Motor neuron (in vitro differentiated cells): ENCODE results near the gene STAT5B. TPM values are rescaled to one million over a fixed set of nuclear protein-coding genes. Genes with fewer than 3 reads are reported as not detected.

Source experiments
- ATAC-seq, 8 experiments: fragments of 200-7000 bp; cut with Tn5 transposase; replicated peaks in 6 of 8; 2 replicates each; pipeline ENCODE4 v1.8.0; 2021; ENCODE audit warnings: mild to moderate bottlenecking in 8 of 8, moderate library complexity in 8 of 8
- H3K27ac ChIP-seq, 2 donors: fragments of 250-450 bp; sonication (Bioruptor Pico); 2 replicates each; pipeline ENCODE4 v1.9.0; 2021; ENCODE audit warnings: antibody characterized with exemption in 2 of 2, mild to moderate bottlenecking in 2 of 2, moderate library complexity in 1 of 2
- H3K4me1 ChIP-seq, 2 donors: fragments of 250-450 bp; sonication (Bioruptor Pico); replicated peaks in 1 of 2; 2 replicates each; pipeline ENCODE4 v1.6.1; 2021; ENCODE audit warnings: antibody characterized with exemption in 2 of 2, mild to moderate bottlenecking in 2 of 2, moderate library complexity in 1 of 2
- H3K4me3 ChIP-seq, 5 donors: fragments of 250-450 bp; sonication (Bioruptor Pico); 2 replicates each; pipeline ENCODE4 v1.9.0; 2021; ENCODE audit warnings: antibody characterized with exemption in 5 of 5, mild to moderate bottlenecking in 5 of 5, moderate library complexity in 4 of 5
- WGBS, 10 experiments: fragments of 450-650 bp; shearing (Covaris generic); methylation state at CpG; one replicate each; pipeline ENCODE4 v1.0.0; 2022; 5-methylcytosine and 5-hydroxymethylcytosine counted together
- in situ Hi-C, 9 experiments: fragments of 400-800 bp; cut with MboI; loops; one replicate each; pipeline ENCODE4 v1.15.0; 2021; ENCODE audit warnings: low sequenced_read_pairs in 9 of 9, low pct_unique_long_range_greater_than_20kb in 2 of 9; ENCODE audit not compliant: unreplicated experiment in 9 of 9
- total RNA-seq, 8 experiments: library from RNA; unstranded; fragments of 300-600 nt; gene quantifications; 2 replicates each; pipeline versions ENCODE4 v1.2.3 to v1.2.4, GENCODE V29; 2022

STAT5B gene
- total RNA-seq, 8 experiments from 2014 or later, result 21.6 to 27.7 (median 23.5) TPM

- H3K27ac ChIP-seq, result no peak within 1 kb of the TSS
- peak within 1 kb of the TSS; percentile 32 to 37 (median 35) for H3K4me3 ChIP-seq
- peak; percentile 39 to 70 (median 48) for ATAC-seq
- in situ Hi-C loops, result no loop called here
- H3K4me1 ChIP-seq, result peaks cover 22 to 27% of the 10 kb centered on the region in 2 donors
- WGBS, 10 experiments, result 33 to 100% (median 56%) methylated on average over 1 to 3 of the region's 60 CpGs; no CpG with 5 or more reads in 3 of the 10 experiments
Observed at GRCh38 chr17:42180922-42181850, 95.0 kb downstream of the STAT5B start, which contains the start of gene KCNH4. Gene KCNH4 (minus strand): TSS chr17:42181142. CDS start chr17:42180945, 197 bp downstream.

GRCh38 chr17:42180411-42180921, 95.7 kb downstream of the STAT5B start:
- ATAC-seq, result peak in 3 of 8 experiments; percentile 1 to 6 (median 4)
- in situ Hi-C loops, result no loop called here
- Histone ChIP-seq H3K27ac (no peak overlapping the region), H3K4me1 (peaks cover 15 to 19% of the 10 kb centered on the region in 2 donors), H3K4me3 (peak overlapping the region; percentile 32 to 37 (median 35))
- WGBS, 10 experiments, result 0 to 10% (median 1%) methylated on average over 1 to 12 of the region's 33 CpGs; no CpG with 5 or more reads in 6 of the 10 experiments

DNA sequence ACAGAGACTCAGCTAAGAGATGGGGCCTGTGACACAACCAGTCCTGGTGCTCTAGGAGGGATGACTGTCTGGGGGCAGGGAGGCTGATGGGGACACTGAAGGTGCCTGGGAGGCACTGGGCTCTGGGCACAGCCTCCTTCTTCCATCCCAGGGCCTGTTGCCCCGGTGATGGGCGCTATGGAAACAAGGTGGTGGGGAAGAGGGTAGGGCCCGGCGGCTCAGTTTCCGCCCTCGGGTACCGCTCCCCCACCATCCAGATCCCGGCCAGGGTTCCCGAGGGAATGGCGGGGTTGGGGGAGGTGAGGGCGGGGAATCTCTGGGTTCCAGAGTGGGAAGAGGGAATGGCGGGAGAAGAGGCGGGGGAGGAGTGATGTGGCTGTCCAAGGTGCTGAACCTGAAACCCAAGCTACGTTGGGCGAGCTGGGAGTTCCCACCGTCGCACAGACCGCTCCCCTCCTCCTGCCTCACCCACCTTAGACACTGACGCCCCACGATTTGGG, 96.2 kb downstream of the STAT5B start:
- WGBS, 10 experiments, result 0 to 10% (median 0%) methylated on average over 1 to 4 of the region's 20 CpGs; no CpG with 5 or more reads in 5 of the 10 experiments
- Histone ChIP-seq H3K4me3 (peak overlapping the region in 4 of 5 donors; percentile 32 to 37 (median 34)), H3K4me1 (peaks cover 10 to 14% of the 10 kb centered on the region in 2 donors), H3K27ac (no peak overlapping the region)
- in situ Hi-C loops, result no loop called here
- ATAC-seq, result peak; percentile 3 to 60 (median 12)

- 0 to 43% (median 13%) methylated on average over 1 of the region's 1 CpG; no CpG with 5 or more reads in 3 of the 10 experiments for WGBS, 10 experiments
- H3K4me1 ChIP-seq, result peaks cover 6 to 8% of the 10 kb centered on the region in 2 donors
- ATAC-seq, result no peak
- in situ Hi-C loops, result no loop called here
- H3K27ac ChIP-seq, result no peak overlapping the region
- no peak overlapping the region for H3K4me3 ChIP-seq
Observed at GRCh38 chr17:42179335-42179734, 96.9 kb downstream of the STAT5B start.

DNA sequence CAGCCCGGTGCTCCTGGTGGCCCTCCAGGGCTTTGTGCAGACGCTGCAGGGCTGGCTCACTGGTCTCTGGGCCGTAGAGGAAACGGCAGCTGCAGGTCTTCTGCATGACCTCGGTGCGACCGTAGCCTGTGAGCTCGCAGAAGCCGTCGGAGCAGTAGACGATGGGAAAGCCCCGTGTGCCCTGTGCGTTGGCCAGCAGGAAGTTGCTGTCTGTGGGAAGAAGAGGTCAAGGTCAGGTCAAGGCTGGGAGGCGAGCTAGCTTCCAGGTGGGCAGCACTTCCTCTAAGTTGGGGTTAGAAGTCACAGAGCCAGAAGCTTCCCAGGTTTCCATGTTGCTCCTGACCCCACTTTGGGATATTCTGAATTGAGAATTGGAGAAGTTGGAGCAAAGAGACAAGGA, 97.4 kb downstream of the STAT5B start:
- ATAC-seq, result no peak
- in situ Hi-C loops, result no loop called here
- Histone ChIP-seq H3K4me1 (peaks cover 5% of the 10 kb centered on the region in 2 donors), H3K4me3 (no peak overlapping the region), H3K27ac (no peak overlapping the region)
- WGBS, 10 experiments, result 27 to 90% (median 57%) methylated on average over 2 to 3 of the region's 14 CpGs; no CpG with 5 or more reads in 6 of the 10 experiments

GRCh38 chr17:42177684-42178083, 98.5 kb downstream of the STAT5B start:
- in situ Hi-C loops, result no loop called here
- Histone ChIP-seq H3K4me3 (no peak overlapping the region), H3K27ac (no peak overlapping the region), H3K4me1 (peaks cover 0 to 5% of the 10 kb centered on the region in 2 donors)
- WGBS, 10 experiments, result 80% methylated on average over 2 of the region's 2 CpGs; no CpG with 5 or more reads in 9 of the 10 experiments
- ATAC-seq, result no peak

DNA sequence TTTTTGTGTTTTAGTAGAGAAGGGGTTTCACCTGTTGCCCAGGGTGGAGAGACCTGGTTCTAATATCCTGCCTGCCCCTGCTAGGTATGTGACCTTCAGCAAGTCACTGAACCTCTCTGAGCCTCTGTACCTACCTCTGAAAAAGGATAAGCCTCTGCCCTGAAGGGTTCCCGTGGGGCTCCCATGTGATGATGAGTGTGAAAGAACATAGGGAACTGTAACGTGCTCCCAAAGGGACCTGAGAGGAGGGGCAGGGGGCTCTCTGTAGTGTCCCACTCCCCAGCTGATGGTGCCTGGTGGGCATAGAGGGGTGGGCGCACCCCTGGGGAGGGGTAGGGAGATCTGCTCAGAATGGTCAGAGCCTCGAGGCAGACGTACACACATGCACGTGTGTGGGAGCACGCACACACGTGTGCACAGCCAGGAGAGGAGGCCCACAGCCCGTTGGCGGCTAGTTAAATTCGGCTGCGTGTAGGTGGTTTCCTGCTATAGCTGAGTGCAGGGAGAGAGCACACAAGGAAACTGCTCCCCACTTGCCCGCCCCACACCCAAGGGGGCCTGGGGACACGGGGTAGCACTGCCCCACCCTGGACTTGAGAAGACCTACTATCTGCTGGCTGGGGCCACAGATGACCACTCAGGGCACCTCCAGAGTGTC, 101.9 kb downstream of the STAT5B start:
- no peak overlapping the region for H3K4me3 ChIP-seq
- peak in 2 of 8 experiments; percentile 10 to 16 for ATAC-seq
- no peak overlapping the region for H3K27ac ChIP-seq
- H3K4me1 ChIP-seq, result no peaks in the 10 kb centered on the region
- WGBS, 10 experiments, result 0 to 80% (median 35%) methylated on average over 1 to 2 of the region's 14 CpGs; no CpG with 5 or more reads in 6 of the 10 experiments
- in situ Hi-C loops, result no loop called here

- 59 to 65% (median 60%) methylated on average over 2 to 6 of the region's 11 CpGs; no CpG with 5 or more reads in 7 of the 10 experiments for WGBS, 10 experiments
- peak in 2 of 8 experiments; percentile 7 to 24 for ATAC-seq
- no peaks in the 10 kb centered on the region for H3K4me1 ChIP-seq
- no peak overlapping the region for H3K4me3 ChIP-seq
- in situ Hi-C loops, result no loop called here
- H3K27ac ChIP-seq, result no peak overlapping the region
Observed at GRCh38 chr17:42171831-42172230, 104.4 kb downstream of the STAT5B start.

- no peak overlapping the region for H3K4me3 ChIP-seq
- 78 to 100% methylated on average over 1 to 7 of the region's 29 CpGs; no CpG with 5 or more reads in 8 of the 10 experiments for WGBS, 10 experiments
- no peak overlapping the region for H3K27ac ChIP-seq
- H3K4me1 ChIP-seq, result no peaks in the 10 kb centered on the region
- in situ Hi-C loops, result no loop called here
- peak in 1 of 8 experiments; percentile 6 for ATAC-seq
Observed at GRCh38 chr17:42169351-42169750, 106.8 kb downstream of the STAT5B start.

DNA sequence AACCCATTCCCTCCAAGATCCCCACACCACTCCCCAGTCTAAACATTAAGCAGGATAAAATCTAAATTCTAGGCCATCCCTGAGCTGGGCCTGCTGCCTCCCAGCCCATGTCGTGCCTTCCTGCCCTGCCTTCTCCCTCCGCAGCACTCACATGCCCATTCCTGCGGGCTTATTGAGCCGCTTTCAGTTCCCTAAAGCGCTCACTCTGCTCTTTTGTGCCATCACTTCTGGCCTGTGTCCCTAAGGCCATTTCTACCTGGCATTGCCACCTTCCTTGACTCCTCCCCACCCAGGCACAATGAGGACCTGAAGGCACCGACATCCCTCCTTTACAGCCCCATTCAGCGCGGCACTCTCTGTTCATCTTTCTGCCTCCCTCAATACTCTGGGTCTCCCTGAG, 108.4 kb downstream of the STAT5B start:
- ATAC-seq, result no peak
- in situ Hi-C loops, result no loop called here
- H3K27ac ChIP-seq, result no peak overlapping the region
- 72 to 100% (median 83%) methylated on average over 1 to 8 of the region's 8 CpGs; no CpG with 5 or more reads in 3 of the 10 experiments for WGBS, 10 experiments
- no peak overlapping the region for H3K4me3 ChIP-seq
- H3K4me1 ChIP-seq, result peaks cover 5 to 6% of the 10 kb centered on the region in 2 donors

DNA sequence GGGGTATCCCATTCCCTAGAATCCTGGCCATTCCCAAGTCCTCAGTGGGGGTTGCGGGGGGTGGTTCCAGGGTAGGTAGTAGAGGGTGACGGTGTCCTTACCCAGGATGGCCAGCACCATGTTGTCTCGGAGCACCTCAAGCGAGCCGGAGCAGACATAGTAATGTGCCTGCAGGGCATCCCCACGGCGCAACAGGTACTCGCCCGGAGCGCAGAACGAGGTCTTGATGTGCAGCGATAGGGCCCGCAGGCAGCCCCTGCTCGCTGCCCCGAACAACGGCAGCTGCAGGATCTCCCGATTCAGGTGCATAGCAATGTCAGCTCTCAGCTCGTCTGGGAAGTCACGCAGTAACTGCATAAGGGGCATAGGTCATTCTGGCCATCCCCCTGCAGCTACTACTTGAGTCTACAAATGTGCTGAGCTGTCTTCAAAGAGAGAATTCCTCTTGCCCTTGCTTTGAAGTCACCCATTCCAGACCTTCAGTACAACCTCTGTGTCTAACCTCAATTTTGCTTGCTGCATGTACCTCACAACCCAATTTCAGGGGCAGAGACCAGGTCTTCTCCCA, 109.9 kb downstream of the STAT5B start:
- no peak overlapping the region for H3K27ac ChIP-seq
- no peak for ATAC-seq
- H3K4me3 ChIP-seq, result no peak overlapping the region
- WGBS, 10 experiments, result 74 to 89% (median 87%) methylated on average over 5 to 12 of the region's 19 CpGs; no CpG with 5 or more reads in 7 of the 10 experiments
- H3K4me1 ChIP-seq, result peaks cover 5 to 6% of the 10 kb centered on the region in 2 donors
- in situ Hi-C loops, result no loop called here

GRCh38 chr17:42165751-42166150, 110.4 kb downstream of the STAT5B start:
- ATAC-seq, result no peak
- Histone ChIP-seq H3K27ac (no peak overlapping the region), H3K4me1 (peaks cover 5 to 6% of the 10 kb centered on the region in 2 donors), H3K4me3 (no peak overlapping the region)
- WGBS, 10 experiments, result 60 to 100% (median 80%) methylated on average over 1 to 5 of the region's 6 CpGs; no CpG with 5 or more reads in 3 of the 10 experiments
- in situ Hi-C loops, result no loop called here
